ENCODE measurements around the gene ADAM12. TPM values are rescaled to one million over a fixed set of nuclear protein-coding genes. Genes with fewer than 3 reads are reported as not detected.

ADAM12 gene
- total and polyA plus RNA-seq, 9 of the 15 experiments (the other 6 are each of a cell fraction or from before 2014, with no cell fraction given) = not detected

DNA sequence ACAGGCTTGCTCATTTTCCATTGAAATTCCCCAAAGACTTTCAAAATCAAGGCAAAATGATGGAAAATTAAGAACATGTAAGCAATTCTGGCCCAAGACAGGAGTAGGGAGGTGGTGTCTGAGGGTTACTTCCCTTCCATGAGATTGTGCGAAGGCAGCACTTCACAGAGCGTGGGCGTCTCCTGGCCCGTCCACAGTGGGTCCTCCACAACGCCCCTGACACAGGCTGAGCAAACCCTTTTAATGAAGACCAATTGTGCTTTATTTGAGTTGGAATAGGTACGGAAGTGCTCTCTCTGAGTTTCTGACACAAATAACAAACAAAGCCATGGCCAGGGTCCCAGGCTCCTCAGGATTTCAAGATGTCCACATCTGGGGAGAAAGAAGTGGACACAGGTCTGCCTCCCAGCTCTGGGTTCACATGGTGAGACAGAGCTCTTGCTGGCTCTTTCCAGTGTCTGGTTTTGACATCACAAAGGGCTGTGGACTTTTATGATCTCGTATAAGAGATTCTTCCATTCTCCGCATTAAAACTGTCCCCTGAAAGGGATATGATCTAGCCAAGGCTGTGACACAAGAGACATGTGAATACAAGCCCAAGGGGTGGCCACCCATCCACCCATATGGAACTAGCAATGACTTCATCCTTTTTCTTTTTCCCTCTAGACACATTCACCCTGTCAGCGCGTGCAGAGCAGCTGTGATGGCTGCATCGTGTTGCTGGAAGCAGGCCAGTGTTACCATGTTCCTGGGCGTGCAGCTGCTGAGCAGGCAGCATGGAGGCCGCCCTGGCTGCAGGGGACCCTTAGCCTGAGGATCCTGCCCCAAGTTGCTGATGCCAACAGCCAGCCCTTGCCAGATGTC lies 145.6 kb downstream of the ADAM12 start:
- CTCF ChIA-PET (ENCODE audit: low intra/inter-chr PET ratio) = no interaction called here
- no peak for ATAC-seq
- in situ Hi-C loops (cut with MboI) = no loop called here

DNA sequence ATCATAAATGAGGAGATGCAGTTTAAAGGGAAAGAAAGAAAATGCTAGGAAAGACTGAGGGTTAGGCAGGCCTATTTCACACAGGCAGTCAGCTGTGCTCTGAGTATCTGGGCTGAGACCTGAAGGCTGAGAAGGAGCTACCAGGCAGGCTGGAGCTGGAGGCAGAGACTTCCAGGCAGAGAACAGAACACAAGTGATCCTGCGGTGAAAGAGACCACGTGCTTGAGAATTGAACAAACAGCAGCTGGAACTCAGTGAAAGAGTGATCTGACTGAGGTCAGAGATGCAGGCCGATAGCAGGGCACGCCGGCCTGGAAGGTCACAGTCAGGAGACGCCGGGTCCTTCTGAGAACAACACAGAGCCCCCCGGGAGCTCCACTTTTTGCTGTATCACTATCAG lies 147.8 kb downstream of the ADAM12 start:
- intact Hi-C loops (cut with micrococcal nuclease) (no loop called here), in situ Hi-C loops (cut with MboI) (no loop called here)
- Histone ChIP-seq H3K27ac (ENCODE audit: extremely low read depth, low read depth, low read length) (no peak overlapping the region), H3K9me3 (replicated peaks; ENCODE audit: control insufficient read depth, insufficient read depth, low read depth, low read length) (no peaks in the 10 kb centered on the region), H3K9me1 (ENCODE audit: control insufficient read depth, insufficient read depth, low read length) (no peaks in the 10 kb centered on the region), H3K4me2 (ENCODE audit: insufficient read depth, low read length) (no peak overlapping the region), H4K20me1 (replicated peaks; ENCODE audit: control insufficient read depth, insufficient read depth, low read length) (no peaks in the 10 kb centered on the region), H3K27me3 (ENCODE audit: control insufficient read depth in 2 of 2, insufficient read depth in 2 of 2, low read length in 2 of 2) (peaks cover 0 to 14% of the 10 kb centered on the region in 2 experiments; a peak in 2 of 5 replicates), H3K4me3 (no peak overlapping the region), H3K79me2 (ENCODE audit: control insufficient read depth, insufficient read depth, low read length) (no peaks in the 10 kb centered on the region), H2AFZ (ENCODE audit: low read depth, low read length) (no peak overlapping the region), H3K36me3 (ENCODE audit: control insufficient read depth, insufficient read depth, low read length) (no peaks in the 10 kb centered on the region), H3K4me1 (replicated peaks in 1 of 2; ENCODE audit: control insufficient read depth in 2 of 2, insufficient read depth in 2 of 2, low read length in 2 of 2) (no peaks in the 10 kb centered on the region; a peak in 1 of 5 replicates), H3K9ac (ENCODE audit: insufficient read depth in 1 of 2, low read depth in 2 of 2, low read length in 2 of 2) (peak overlapping the region in 1 of 2 experiments; percentile 52; a peak in 1 of 4 replicates)
- FAIRE-seq (no peak), ATAC-seq (no peak), DNase-seq (ENCODE audit: extremely low read depth in 1 of 4, low spot score in 3 of 4) (no peak)
- TF ChIP-seq KDM2B (CRISPR knock-in tag; IDR thresholded peaks at IDR 0.05) (no peak), TCF3 (CRISPR knock-in tag; IDR thresholded peaks at IDR 0.05) (no peak)
- TF ChIP-seq, protein P1, sequence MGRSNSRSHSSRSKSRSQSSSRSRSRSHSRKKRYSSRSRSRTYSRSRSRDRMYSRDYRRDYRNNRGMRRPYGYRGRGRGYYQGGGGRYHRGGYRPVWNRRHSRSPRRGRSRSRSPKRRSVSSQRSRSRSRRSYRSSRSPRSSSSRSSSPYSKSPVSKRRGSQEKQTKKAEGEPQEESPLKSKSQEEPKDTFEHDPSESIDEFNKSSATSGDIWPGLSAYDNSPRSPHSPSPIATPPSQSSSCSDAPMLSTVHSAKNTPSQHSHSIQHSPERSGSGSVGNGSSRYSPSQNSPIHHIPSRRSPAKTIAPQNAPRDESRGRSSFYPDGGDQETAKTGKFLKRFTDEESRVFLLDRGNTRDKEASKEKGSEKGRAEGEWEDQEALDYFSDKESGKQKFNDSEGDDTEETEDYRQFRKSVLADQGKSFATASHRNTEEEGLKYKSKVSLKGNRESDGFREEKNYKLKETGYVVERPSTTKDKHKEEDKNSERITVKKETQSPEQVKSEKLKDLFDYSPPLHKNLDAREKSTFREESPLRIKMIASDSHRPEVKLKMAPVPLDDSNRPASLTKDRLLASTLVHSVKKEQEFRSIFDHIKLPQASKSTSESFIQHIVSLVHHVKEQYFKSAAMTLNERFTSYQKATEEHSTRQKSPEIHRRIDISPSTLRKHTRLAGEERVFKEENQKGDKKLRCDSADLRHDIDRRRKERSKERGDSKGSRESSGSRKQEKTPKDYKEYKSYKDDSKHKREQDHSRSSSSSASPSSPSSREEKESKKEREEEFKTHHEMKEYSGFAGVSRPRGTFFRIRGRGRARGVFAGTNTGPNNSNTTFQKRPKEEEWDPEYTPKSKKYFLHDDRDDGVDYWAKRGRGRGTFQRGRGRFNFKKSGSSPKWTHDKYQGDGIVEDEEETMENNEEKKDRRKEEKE (IDR thresholded peaks at IDR 0.05; ENCODE audit: borderline replicate concordance in 1 of 2, control insufficient read depth in 1 of 2, low read depth in 2 of 2, low read length in 1 of 2) = no peak
- TF ChIP-seq, protein P2, sequence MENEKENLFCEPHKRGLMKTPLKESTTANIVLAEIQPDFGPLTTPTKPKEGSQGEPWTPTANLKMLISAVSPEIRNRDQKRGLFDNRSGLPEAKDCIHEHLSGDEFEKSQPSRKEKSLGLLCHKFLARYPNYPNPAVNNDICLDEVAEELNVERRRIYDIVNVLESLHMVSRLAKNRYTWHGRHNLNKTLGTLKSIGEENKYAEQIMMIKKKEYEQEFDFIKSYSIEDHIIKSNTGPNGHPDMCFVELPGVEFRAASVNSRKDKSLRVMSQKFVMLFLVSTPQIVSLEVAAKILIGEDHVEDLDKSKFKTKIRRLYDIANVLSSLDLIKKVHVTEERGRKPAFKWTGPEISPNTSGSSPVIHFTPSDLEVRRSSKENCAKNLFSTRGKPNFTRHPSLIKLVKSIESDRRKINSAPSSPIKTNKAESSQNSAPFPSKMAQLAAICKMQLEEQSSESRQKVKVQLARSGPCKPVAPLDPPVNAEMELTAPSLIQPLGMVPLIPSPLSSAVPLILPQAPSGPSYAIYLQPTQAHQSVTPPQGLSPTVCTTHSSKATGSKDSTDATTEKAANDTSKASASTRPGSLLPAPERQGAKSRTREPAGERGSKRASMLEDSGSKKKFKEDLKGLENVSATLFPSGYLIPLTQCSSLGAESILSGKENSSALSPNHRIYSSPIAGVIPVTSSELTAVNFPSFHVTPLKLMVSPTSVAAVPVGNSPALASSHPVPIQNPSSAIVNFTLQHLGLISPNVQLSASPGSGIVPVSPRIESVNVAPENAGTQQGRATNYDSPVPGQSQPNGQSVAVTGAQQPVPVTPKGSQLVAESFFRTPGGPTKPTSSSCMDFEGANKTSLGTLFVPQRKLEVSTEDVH (IDR thresholded peaks at IDR 0.05; ENCODE audit: low read depth, partially characterized antibody) = no peak
- ChIA-PET CTCF (ENCODE audit: low intra/inter-chr PET ratio) (no interaction called here), POLR2A (interaction anchor here (0.6 kb wide), 1 partner anchor 27 kb away, joined by 3 read pairs; no protein-coding TSS in a partner anchor)
- 9% methylated on average over 8 of the region's 8 CpGs for WGBS (ENCODE audit: insufficient coverage, low coverage, missing lambda C conversion rate)
- BruUV-seq (replicated peaks) = no TSS peak

More for the DNA sequence above, 145.6 kb downstream of the ADAM12 start:
- H3K27me3 ChIP-seq (ENCODE audit: control insufficient read depth in 2 of 2, insufficient read depth in 2 of 2, low read length in 2 of 2) = peaks cover 0 to 9% of the 10 kb centered on the region in 2 experiments; a peak in 1 of 5 replicates
- H3K36me3 ChIP-seq (ENCODE audit: control insufficient read depth, insufficient read depth, low read length) = no peaks in the 10 kb centered on the region
- no peaks in the 10 kb centered on the region for H3K9me3 ChIP-seq (replicated peaks; ENCODE audit: control insufficient read depth, insufficient read depth, low read depth, low read length)
- no peak overlapping the region for H3K27ac ChIP-seq (ENCODE audit: extremely low read depth, low read depth, low read length)
- no peak overlapping the region for H3K4me3 ChIP-seq
- H4K20me1 ChIP-seq (replicated peaks; ENCODE audit: control insufficient read depth, insufficient read depth, low read length) = no peaks in the 10 kb centered on the region
- no peak overlapping the region for H2AFZ ChIP-seq (ENCODE audit: low read depth, low read length)
- 0 out of 2 replicates have a peak, but pooled peaks have one; percentile 7 for TF ChIP-seq EGR1 (conservative IDR thresholded peaks at IDR 0.05)
- no peak for TF ChIP-seq MCM7 (IDR thresholded peaks at IDR 0.05)
- POLR2A ChIA-PET = interaction anchor here (0.8 kb wide), 1 partner anchor 31 kb away, joined by 3 read pairs; no protein-coding TSS in a partner anchor
- H3K4me1 ChIP-seq (replicated peaks in 1 of 2; ENCODE audit: control insufficient read depth in 2 of 2, insufficient read depth in 2 of 2, low read length in 2 of 2) = no peaks in the 10 kb centered on the region; a peak in 1 of 5 replicates
- 12% methylated on average over 11 of the region's 13 CpGs for WGBS (ENCODE audit: insufficient coverage, low coverage, missing lambda C conversion rate)
- no peaks in the 10 kb centered on the region for H3K79me2 ChIP-seq (ENCODE audit: control insufficient read depth, insufficient read depth, low read length)
- DNase-seq (ENCODE audit: extremely low read depth in 1 of 4, low spot score in 3 of 4) (no peak), FAIRE-seq (no peak)
- H3K4me2 ChIP-seq (ENCODE audit: insufficient read depth, low read length) = no peak overlapping the region
- intact Hi-C loops (cut with micrococcal nuclease) = no loop called here
- no peak overlapping the region for H3K9ac ChIP-seq (ENCODE audit: insufficient read depth in 1 of 2, low read depth in 2 of 2, low read length in 2 of 2)
- no peaks in the 10 kb centered on the region for H3K9me1 ChIP-seq (ENCODE audit: control insufficient read depth, insufficient read depth, low read length)
- BruUV-seq (replicated peaks) = no TSS peak

All from K562 (cell line).